Tibial nerve (tissue), 4 donors: ENCODE results near the gene CFAP210. TPM values are rescaled to one million over a fixed set of nuclear protein-coding genes. Genes with fewer than 3 reads are reported as not detected.

ENCODE experiments used
- DNase-seq, 2 donors: peaks; one replicate each; pipeline ENCODE4 v3.0.0-alpha.2; 2019; ENCODE audit warnings: low spot score in 2 of 2
- H3K27ac ChIP-seq, 4 donors: fragments of 200-600 bp; sonication (generic) in 3 of 4; one replicate each; pipeline ENCODE4 v1.5.1; 2017 to 2019; ENCODE audit warnings: mild to moderate bottlenecking in 1 of 4
- H3K27me3 ChIP-seq, 2 donors: fragments of 200-600 bp; sonication (generic) in 1 of 2; one replicate each; pipeline versions ENCODE4 v1.5.1 to v1.6.0; 2017 to 2019
- H3K36me3 ChIP-seq, 3 donors: fragments of 200-600 bp; sonication (generic); one replicate each; pipeline ENCODE4 v1.5.1; 2018 to 2019
- H3K4me1 ChIP-seq, 4 donors: fragments of 200-600 bp; sonication (generic) in 3 of 4; one replicate each; pipeline ENCODE4 v1.5.1; 2017 to 2019
- H3K4me3 ChIP-seq, 4 donors: fragments of 200-600 bp; sonication (generic) in 3 of 4; one replicate each; pipeline ENCODE4 v1.5.1; 2017 to 2019; ENCODE audit warnings: mild to moderate bottlenecking in 1 of 4, moderate library complexity in 1 of 4
- H3K9me3 ChIP-seq, 4 donors: fragments of 200-600 bp; sonication (generic) in 3 of 4; one replicate each; pipeline ENCODE4 v1.5.1; 2017 to 2019
- CTCF ChIP-seq, 5 experiments: fragments of 200-600 bp in 3 of 5; fragments of 450-650 bp in 2 of 5; sonication (generic) in 3 of 5; IDR thresholded peaks; one replicate each; pipeline ENCODE4 v1.5.1; 2016 to 2019; ENCODE audit warnings: antibody characterized with exemption in 5 of 5, mild to moderate bottlenecking in 3 of 5, moderate library complexity in 2 of 5
- EP300 ChIP-seq, 2 donors: sonication (generic); formaldehyde crosslinking; IDR thresholded peaks; one replicate each; pipeline ENCODE4 v1.6.1; 2017; ENCODE audit warnings: antibody characterized with exemption in 2 of 2, mild to moderate bottlenecking in 1 of 2
- POLR2A ChIP-seq, 2 donors: fragments of 450-650 bp; IDR thresholded peaks; one replicate each; pipeline ENCODE4 v1.6.1; 2017; ENCODE audit warnings: antibody characterized with exemption in 2 of 2, mild to moderate bottlenecking in 2 of 2, moderate library complexity in 2 of 2
- WGBS, 2 donors: methylation state at CpG; one replicate each; pipeline ENCODE4 v1.1.5; 2018; 5-methylcytosine and 5-hydroxymethylcytosine counted together
- total RNA-seq, 4 donors: library from RNA; depleted of rRNA; stranded (reverse); fragments of >200 nt; gene quantifications; one replicate each; pipeline ENCODE4 v1.1.0, GENCODE V29; 2016

CFAP210 gene
- total RNA-seq, 4 donors from 2014 or later = 0.60 to 0.87 TPM; not detected in 2

- no peak for DNase-seq
- Histone ChIP-seq H3K4me3 (no peak overlapping the region), H3K9me3 (no peaks in the 10 kb centered on the region), H3K36me3 (peaks cover 0 to 5% (median 0%) of the 10 kb centered on the region in 3 donors), H3K4me1 (no peaks in the 10 kb centered on the region), H3K27me3 (no peaks in the 10 kb centered on the region), H3K27ac (no peak overlapping the region)
- 58 to 97% methylated on average over 3 of the region's 3 CpGs for WGBS, 2 donors
- TF ChIP-seq EP300 (IDR thresholded peaks at IDR 0.05) = no peak
- no peak for TF ChIP-seq POLR2A (IDR thresholded peaks at IDR 0.05)
- no peak for TF ChIP-seq CTCF (IDR thresholded peaks at IDR 0.05)
Measured at GRCh38 chr2:169684135-169684565, 10.1 kb downstream of the CFAP210 start.

DNA sequence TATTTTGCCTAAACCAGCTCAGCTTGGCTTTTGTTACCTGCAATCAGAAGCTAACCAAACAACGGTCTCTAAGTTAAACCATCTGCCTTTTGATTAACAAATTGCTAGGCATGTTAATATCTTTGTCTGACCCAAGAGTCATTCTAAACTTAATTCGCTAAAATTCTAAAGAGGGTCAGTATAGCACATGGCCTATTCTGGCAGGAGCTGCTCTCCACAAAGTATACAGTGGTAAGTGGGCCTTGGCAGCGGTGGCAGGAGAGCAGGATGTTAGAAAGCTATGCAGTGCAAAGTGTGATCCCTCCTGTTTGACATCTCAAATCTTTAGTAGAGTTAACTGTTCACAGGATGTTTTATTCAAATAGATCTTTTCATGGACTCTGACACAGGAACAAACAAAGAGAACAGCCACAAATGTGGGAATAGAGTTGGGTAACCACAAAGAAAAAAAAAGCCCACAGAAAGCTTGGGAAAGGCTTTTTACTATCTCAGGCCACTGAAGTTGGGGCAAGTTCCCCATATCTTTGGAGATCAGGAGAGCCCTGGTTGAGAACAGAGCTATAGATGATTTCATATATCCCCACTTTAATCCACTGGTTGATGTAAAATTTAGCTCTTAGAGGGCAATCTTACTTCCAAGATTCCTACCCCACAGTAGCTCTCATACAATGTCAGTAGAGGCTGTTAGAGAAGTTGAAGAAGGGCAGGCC, 10.6 kb downstream of the CFAP210 start:
- DNase-seq = no peak
- TF ChIP-seq POLR2A (IDR thresholded peaks at IDR 0.05) (no peak), EP300 (IDR thresholded peaks at IDR 0.05) (no peak), CTCF (IDR thresholded peaks at IDR 0.05) (no peak)
- H3K4me3 ChIP-seq = no peak overlapping the region
- H3K27me3 ChIP-seq = no peaks in the 10 kb centered on the region
- no peaks in the 10 kb centered on the region for H3K4me1 ChIP-seq
- 76 to 88% methylated on average over 3 of the region's 3 CpGs for WGBS, 2 donors
- peaks cover 0 to 5% (median 0%) of the 10 kb centered on the region in 3 donors for H3K36me3 ChIP-seq
- H3K9me3 ChIP-seq = no peaks in the 10 kb centered on the region
- no peak overlapping the region for H3K27ac ChIP-seq

DNA sequence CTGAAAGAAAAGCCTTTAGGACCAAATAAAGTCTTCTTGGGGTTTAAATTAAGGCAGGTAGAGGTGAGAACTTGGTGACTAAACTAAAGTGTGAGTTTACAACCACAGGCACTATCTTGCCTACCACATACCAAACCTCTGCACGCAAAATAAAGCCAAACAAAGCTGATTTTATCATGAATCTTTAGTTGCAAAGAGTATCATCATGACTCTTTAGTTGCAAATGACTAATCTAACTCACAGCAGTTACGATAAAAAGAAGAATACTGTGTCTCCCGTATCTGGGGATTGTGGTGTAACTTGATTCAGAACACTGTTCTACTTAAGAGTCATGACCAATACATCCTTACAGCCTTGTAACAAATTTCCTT, 11.2 kb downstream of the CFAP210 start:
- Histone ChIP-seq H3K4me3 (no peak overlapping the region), H3K9me3 (no peaks in the 10 kb centered on the region), H3K27me3 (no peaks in the 10 kb centered on the region), H3K4me1 (no peaks in the 10 kb centered on the region), H3K36me3 (peaks cover 0 to under 1% (median 0%) of the 10 kb centered on the region in 3 donors), H3K27ac (no peak overlapping the region)
- WGBS, 2 donors = 54 to 82% methylated on average over 3 of the region's 3 CpGs
- DNase-seq = no peak
- no peak for TF ChIP-seq POLR2A (IDR thresholded peaks at IDR 0.05)
- TF ChIP-seq CTCF (IDR thresholded peaks at IDR 0.05) = no peak
- no peak for TF ChIP-seq EP300 (IDR thresholded peaks at IDR 0.05)

DNA sequence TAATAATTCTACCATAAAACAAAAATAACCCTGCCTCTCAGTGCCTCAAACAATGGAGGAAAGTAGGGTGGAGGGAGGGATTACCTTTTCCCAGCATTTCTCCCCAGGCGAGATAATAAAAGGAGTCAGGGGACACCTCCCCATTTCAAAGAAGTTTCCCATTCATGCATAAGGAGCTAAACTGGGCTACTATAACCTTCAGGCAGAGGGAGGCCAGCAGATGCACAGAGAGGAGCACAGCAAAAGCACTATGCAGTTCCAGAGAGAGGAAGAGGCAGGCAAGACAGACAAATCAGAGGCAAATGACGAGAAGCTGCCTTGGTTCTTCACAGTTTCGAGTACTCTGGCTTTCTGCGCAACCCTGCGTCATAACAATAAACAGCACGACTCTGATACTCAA, 17.4 kb downstream of the CFAP210 start:
- WGBS, 2 donors = 81 to 82% methylated on average over 6 of the region's 6 CpGs
- no peak for DNase-seq
- no peaks in the 10 kb centered on the region for H3K27me3 ChIP-seq
- no peaks in the 10 kb centered on the region for H3K36me3 ChIP-seq
- no peak for TF ChIP-seq EP300 (IDR thresholded peaks at IDR 0.05)
- no peak for TF ChIP-seq CTCF (IDR thresholded peaks at IDR 0.05)
- TF ChIP-seq POLR2A (IDR thresholded peaks at IDR 0.05) = no peak
- no peaks in the 10 kb centered on the region for H3K9me3 ChIP-seq
- H3K4me1 ChIP-seq = no peaks in the 10 kb centered on the region
- H3K27ac ChIP-seq = no peak overlapping the region
- no peak overlapping the region for H3K4me3 ChIP-seq

DNA sequence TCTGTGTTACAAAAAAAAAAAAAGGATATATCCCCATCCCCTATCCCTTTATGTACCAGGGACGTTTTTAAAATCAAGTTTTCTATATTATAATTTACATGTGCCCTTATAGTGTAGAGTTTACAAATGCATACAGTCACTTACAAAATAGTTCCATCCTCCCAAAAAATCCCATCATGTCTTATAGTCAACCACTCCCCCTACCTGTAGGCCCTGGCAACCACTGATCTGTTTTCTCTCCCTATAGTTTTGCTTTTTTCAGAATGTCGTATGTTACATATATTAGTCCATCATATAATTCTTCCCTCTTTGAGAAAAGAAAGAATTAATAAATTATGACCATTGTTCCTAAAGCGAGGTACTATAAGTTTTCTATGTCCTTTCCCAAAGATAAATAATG, 17.8 kb downstream of the CFAP210 start:
- Histone ChIP-seq H3K36me3 (no peaks in the 10 kb centered on the region), H3K4me1 (no peaks in the 10 kb centered on the region), H3K27me3 (no peaks in the 10 kb centered on the region), H3K9me3 (no peaks in the 10 kb centered on the region), H3K4me3 (no peak overlapping the region), H3K27ac (no peak overlapping the region)
- 57 to 63% methylated on average over 3 of the region's 3 CpGs for WGBS, 2 donors
- no peak for DNase-seq
- TF ChIP-seq CTCF (IDR thresholded peaks at IDR 0.05) (no peak), POLR2A (IDR thresholded peaks at IDR 0.05) (no peak), EP300 (IDR thresholded peaks at IDR 0.05) (no peak)
